Cardiac fibroblast (primary cell): ENCODE measurements around the gene CFAP20DC.

ENCODE experiments used
- DNase-seq, 2 donors: peaks; one replicate each; pipeline versions ENCODE4 v3.0.0 to v3.0.0-alpha.2; 2010; ENCODE audit warnings: low read depth in 2 of 2
- H3K4me3 ChIP-seq, 2 donors: replicated peaks in 1 of 2; 1 replicate in 1 of 2; 2 replicates in 1 of 2; pipeline ENCODE4 v1.5.1; 2011; ENCODE audit warnings: low read depth in 2 of 2, low read length in 2 of 2, mild to moderate bottlenecking in 2 of 2, moderate library complexity in 1 of 2
- CTCF ChIP-seq: IDR thresholded peaks from one replicate; pipeline ENCODE4 v1.5.1; 2011; ENCODE audit warnings: low read depth, mild to moderate bottlenecking, low read length, inconsistent platforms

Gene CFAP20DC

DNA sequence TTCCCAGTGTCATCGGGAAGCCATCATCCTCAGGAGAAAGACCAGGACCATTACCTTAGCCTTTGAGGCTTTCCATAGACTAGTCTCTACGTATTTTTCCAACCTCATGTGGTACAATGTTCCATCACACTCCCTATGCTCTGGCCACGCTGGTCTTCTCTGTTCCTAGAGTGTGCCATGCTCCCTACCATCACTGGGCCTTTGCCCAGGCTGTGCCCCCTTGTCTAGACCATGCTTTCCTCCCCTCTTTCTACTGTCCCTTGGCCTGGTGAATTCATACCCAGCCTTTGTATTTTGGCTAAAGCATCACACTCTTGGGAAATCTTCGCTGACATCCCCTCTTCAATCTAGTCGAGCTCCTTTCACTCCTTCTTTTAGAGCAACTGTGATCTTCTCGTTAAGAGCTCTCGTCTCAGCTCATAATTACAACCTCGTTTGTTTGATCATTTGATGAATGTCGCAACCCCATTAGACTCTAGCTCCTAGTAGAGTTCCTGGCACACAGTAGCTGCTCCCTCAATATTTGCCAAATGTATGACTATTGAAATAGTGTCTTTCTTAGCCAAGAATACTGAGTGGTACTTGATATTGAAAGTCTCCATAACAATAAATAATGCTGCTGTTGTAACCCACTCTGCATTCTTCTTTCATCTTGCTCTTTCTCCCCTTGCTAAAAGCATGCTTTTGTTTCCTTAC, 283.1 kb downstream of the CFAP20DC start:
- no peak for DNase-seq
- no peak for TF ChIP-seq CTCF
- H3K4me3 ChIP-seq = no peak overlapping the region

GRCh38 chr3:58755150-58755549, 294.7 kb downstream of the CFAP20DC start:
- no peak for TF ChIP-seq CTCF
- no peak overlapping the region for H3K4me3 ChIP-seq
- DNase-seq = no peak

DNA sequence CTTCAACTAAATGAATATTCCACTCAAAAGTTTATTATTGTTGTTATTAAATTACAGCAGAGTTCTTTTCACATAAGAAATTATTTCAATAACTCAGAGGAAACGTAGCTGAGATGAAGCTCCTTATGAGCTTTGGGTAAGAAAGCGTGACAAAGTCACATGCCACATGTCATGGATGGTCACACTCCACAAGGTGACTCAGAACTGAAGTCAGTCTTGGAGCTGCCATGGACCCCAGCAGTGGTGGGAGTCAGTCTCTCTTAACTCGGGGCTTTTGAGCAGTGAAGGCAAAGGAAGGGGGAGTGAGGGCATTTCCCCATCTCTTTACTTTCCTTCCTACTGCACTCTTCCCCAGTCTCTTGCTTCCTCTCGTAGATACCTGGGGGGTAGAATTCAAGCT, 295.8 kb downstream of the CFAP20DC start:
- no peak for DNase-seq
- TF ChIP-seq CTCF = no peak
- H3K4me3 ChIP-seq = no peak overlapping the region

- no peak overlapping the region for H3K4me3 ChIP-seq
- TF ChIP-seq CTCF = no peak
- DNase-seq = no peak
Observed at GRCh38 chr3:58751882-58752567, 297.8 kb downstream of the CFAP20DC start.

DNA sequence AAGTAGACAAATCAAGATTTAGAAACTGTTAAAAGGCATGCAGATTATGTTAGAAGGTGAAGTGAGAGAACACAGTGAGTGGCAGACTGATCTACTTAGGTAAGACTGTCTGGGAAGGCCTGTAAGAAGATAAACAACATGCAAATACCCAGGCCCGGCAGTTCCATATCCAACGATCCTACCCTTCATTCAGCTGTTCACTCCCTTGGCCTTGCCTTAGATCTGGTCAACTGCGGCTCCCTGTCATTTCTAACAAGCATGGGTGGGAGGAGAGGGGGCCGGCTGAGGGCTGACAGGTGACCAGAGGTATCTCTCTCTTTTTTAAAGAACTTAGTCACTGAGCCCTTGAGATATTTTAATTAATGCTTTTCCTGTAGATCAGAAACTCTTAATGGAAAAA, 298.6 kb downstream of the CFAP20DC start:
- DNase-seq = no peak
- TF ChIP-seq CTCF = no peak
- H3K4me3 ChIP-seq = no peak overlapping the region

DNA sequence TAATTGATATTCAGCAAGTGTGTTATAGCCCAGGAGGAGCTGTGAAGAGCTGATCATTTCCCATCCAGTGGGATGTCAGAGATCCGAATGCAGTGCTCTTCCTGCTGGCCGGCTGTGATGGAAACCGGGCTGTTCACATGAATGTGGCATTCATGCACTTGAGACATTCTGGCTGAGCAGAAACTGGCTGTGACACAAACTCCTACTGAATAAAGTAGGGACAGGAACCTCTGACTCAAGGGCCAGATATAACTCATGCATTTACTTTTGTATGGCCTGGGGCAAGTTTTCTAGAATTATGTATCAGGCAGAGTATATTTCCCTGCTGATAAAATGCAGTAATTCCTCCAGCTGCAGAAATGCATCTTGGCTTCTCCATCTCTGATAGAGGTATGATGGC, 299.9 kb downstream of the CFAP20DC start:
- no peak overlapping the region for H3K4me3 ChIP-seq
- DNase-seq = no peak
- no peak for TF ChIP-seq CTCF
